GM18498 (cell line): Measurements from ENCODE around the gene EIF4G2.
A peak's percentile ranks its signal among the peaks of the same experiment; 100 is the strongest.

Experiments
- ATAC-seq: cut with Tn5 transposase; IDR thresholded peaks from one replicate; pipeline ENCODE4 v1.9.1; 2021; ENCODE audit warnings: mild to moderate bottlenecking, moderate library complexity; ENCODE audit not compliant: unreplicated experiment

EIF4G2 gene

DNA sequence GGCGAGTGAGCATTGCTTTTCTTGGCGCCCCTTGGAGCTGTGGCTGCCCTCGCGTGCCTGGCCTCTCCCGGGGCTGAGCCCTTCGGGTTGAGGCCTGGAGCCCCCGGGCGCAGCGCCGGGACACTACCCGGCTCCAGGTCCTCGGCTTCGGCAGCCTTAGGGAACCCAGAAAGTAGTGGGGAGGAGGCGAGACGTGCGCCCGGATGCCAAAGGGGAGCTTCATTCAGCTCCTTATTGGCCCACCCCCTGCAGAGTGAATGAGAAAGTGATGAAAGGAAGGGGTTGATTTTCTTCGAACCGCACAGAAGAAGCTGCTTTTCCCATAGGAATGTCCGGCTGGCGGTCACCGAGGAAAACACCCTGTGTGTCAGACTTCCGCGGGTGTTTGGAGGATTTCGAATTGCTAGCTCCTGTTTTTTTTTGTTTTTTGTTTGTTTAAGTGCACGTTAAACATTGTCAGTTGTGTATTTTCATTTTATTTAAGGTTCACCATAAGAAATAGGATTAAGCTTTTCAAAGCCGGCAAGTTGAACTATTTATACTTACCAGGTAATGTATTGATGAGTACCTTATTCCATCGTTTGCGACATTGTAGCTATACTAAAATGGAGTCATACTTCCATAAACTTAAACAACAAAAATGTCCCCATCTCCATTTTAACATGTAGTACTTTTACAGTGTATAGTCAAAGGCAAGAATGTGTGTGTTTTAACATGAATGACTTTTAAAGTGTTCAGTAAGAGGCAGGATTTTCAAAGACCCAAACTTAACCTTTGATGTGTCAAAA is 841 bp upstream of the EIF4G2 start:
- peak; percentile 26 for ATAC-seq

DNA sequence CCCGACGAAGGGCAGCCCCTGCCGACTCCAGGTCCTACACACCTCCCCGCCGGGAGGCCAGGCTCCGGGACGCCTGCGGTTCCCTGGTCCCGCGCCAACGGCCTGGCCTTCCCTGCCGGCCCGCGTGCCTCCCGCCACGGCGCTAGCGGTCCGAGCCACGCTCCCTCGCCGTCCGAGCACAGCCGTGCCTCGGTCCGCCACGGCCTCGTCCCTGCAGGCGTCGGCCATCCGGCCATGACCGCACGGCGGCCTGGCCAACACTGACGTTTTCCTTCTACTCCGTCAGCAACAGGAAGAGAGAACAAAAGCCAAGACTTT is 532 bp downstream of the EIF4G2 start:
- peak; percentile 18 for ATAC-seq

DNA sequence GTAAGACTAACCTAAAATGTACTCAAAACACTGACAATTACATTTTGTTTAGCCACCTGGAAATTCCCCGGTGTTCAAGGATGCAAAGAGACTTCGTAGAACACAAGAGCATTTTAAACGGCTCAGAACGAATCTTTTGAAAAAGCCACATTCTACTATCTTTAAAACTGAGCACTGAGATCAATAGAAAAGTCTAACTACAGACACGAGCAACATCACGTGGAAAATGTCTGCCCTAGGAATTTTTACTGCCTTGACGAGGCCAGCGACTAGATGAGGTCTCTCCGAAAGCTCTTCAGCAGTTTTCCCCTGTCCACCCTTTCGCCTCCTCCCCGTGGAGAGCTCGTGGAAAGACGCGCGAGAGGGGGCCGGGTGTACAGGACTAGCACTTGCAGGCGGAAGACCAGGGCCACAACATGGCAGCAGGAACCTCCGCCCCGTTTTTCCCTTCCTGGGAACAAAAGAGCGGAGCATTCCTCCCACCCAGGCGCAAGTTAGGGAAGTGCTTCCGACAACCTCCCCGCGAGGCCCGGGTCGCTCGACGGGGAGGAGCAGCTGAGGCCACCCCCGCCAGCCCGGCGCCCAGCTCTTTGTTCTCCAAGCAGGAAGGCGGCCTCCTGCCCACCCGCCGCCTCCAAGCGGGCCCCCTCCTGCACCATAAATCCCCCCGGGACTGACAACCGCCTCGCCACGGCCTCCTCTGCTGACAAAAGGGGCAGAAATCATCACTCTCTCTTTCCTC is 1.1 kb downstream of the EIF4G2 start:
- ATAC-seq = peak; percentile 1

DNA sequence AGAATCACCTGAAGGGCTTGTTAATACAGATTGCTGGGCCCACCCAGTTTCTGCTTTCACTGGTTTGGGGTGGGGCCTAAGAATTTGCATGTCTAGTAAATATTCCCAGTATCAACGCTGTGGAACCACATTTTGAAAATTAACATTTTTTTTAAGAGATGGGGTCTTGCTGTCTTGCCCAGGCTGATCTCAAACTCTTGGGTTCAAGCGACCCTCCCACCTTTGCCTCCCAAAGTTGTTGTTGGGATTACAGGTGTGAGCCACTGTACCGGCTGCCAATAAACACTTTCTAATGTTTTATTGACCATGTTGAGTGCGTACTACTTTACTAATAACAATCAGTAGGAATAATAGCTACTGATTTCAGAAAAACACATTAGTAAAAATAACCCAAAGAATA is 2.5 kb downstream of the EIF4G2 start:
- no peak for ATAC-seq

DNA sequence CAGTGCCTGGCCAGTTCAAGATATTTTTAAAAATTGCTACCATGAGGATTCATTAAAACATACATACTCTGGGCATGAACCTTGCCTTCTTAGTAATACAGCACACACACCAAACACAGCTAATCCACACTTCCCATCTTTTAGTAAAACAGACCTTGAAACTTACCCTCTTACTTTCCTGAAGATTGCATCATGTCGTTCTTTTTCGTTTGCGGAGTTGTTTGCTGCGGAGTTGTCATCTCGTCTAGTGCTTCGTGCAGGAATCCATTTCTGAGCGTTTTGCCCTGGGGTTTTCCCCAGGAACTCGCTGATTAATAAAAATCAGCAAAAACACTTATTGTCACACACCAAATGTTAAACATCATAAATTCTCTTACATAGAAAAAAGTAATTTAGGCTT is 3.0 kb downstream of the EIF4G2 start:
- ATAC-seq = no peak

DNA sequence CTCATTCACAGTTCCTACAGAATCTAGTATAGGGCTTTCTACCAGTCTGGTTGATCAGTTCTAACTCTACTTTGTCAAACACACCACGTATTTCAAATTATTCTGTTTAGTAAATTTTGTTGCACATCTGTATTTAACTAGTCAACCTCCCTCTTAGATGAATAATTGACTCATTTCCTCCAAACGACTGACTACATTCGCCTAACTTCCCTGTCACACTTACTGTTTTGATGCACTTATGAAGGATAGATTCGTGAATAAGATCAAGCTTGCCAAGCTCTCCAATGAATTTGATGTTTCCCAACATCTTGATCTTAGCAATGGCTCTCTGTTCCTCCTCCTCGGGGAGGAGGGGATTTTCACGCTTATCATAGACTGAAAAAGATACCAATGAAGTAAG is 5.0 kb downstream of the EIF4G2 start:
- no peak for ATAC-seq

DNA sequence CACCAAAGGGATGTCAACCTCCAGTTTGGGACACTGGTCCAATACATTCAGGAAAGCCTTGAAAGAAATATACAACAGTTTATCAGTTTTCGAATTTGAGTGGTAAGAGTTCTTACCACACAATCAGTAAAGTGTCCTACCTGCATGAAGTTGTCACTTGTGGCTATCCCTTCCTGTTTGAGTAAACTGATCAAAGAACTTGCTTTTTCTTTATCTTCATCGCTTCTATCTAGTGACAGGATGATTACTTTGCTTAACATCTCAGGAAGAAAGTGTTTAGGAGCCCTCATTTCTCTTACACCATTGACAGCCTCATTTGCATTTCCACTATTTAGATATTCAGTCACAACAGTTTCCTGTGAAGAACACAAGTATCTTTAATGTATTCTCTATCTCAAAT is 8.4 kb downstream of the EIF4G2 start:
- no peak for ATAC-seq

DNA sequence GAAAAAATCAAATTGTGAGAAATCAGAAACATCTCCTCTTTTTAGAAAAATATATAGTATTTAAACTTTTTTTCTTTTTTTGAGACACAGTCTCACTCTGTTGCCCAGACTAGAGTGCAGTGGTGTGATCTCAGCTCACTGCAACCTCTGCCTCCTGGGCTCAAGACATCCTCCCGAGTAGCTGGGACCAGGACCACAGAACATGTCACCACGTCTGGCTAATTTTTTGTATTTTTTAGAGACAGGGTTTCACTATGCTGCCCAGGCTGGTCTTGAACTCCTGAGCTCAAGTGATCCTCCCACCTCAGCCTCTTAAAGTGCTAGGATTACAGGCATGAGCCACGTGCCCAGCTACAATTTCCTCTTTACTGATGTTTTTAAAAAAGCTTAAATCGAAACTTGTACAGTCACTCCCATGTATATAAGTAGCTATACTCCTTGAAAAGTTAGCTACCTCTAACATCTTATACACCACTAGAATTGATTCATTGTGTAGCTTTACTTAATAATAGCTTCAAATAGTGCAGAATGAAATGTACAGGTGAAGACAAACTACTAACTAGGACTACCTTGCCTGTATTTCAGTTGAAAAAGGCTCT is 10.3 kb downstream of the EIF4G2 start:
- no peak for ATAC-seq

DNA sequence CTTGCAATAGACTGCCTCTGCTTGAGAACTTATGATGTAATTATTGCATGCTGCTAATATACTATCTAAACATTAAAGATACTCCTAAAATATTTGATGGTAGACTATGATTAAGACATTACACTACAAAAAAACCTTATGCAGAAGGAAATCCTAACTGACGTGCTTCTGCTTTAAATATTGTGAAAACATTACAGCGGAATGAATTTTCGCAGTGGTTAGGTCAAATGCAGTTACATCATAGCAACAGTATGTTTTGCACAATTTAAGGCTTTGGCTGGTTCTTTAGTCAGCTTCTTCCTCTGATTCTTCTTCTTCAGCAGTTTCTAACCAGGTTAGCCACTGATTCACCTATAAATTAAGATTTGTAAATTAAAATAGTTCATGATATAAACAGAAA is 11.2 kb downstream of the EIF4G2 start:
- no peak for ATAC-seq

DNA sequence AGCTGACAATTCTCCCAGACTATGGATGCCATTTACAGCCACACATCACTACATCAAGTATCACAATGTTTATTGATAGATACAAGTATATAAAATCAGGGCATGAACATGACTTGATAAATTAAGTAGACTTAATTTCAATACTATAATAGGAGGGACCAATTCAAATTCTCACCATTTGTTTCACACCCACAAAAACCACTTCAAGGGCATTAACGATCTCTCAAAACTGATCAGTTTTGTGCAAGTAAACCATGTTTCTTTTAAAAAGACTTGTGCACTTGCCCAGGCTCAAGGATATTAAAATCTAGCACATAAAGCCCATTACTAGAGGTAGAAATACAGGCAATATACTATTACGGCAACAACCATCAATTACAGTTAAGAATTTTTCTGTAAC is 11.7 kb downstream of the EIF4G2 start:
- no peak for ATAC-seq

DNA sequence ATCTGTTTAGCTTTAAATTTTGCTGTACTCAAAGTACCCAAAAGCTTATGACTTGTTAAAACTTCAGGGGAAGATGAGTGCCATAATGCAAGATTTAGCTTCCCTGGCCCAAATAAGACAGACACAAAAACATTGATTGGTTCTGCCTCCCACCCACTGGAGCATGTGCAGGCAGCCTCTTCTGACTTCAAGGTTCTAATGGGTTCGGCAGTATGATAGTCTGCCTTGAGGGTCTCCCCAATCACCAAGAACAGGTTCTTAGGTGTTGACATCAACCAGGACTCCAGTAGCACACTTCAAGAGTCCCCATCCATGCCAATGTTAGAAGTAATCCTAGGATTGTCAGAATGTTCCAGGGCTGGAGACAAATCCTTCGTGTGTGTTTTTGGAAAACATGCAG is 12.5 kb downstream of the EIF4G2 start:
- no peak for ATAC-seq

DNA sequence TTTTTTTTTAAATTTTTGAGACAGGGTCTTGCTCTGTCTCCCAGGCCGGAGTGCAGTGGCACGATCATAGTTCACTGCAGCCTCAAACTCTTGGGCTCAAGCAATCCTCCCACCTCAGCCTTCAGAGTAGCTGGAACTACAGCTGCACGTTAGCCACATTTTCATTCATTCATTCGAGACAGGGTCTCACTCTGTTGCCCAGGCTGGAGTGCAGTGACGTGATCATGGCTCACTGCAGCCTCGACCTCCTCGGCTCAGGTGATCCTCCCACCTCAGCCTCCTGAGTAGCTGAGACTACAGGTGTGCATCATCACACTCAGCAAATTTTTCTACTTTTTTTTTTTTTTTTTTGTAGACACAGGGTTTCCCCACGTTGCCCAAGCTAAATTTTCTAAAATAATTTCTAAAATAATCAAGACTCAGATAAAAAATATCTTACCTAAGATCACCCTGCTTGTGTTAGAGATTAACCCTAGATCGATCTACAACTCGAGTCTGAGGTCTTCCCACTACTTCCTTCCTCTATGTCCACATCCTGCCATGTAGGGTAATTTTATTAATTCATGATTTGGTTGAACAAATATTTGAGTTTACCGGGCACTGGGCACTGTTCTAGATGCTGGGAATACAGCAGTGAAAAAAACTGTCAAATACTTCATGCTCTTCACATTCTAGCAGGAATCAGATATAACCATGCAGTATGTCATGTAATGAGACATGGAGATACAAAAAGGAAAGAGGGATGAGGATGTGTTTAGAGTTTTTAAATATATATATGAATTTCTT is 15.1 kb downstream of the EIF4G2 start:
- ATAC-seq = no peak

DNA sequence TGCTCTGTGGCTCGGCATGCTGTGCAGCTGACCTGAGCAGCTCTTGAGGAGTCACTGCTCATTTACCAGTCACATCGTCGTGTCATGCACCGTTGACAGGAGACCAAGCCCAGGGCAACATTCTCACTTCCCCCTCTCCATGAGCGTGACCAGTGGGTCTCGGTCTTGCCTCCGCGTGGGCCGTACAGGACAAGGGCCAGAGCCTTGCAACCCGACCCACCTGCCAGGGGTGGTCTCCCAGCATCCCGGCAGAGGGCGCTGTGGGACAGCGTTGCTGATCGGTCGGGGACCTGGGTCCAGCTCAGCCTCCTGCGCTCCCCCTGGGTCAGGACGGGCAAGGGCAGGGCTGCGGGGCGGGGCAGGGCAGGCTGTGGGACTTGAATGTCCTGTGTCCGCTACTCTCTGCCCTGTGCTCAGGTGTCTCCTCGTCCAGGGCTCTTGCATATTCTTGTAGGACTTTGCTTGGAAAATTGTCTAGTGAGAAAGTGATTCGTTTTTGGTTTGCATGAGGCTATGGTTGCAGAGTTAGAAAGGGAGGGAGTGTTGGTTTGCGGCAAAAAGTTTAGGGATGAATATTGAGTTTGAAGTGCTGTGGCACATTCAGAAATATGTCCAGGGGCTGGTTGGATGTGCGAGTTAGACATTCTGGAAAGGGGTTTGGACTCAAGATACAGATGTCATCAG is 16.2 kb downstream of the EIF4G2 start:
- peak; percentile 91 for ATAC-seq

DNA sequence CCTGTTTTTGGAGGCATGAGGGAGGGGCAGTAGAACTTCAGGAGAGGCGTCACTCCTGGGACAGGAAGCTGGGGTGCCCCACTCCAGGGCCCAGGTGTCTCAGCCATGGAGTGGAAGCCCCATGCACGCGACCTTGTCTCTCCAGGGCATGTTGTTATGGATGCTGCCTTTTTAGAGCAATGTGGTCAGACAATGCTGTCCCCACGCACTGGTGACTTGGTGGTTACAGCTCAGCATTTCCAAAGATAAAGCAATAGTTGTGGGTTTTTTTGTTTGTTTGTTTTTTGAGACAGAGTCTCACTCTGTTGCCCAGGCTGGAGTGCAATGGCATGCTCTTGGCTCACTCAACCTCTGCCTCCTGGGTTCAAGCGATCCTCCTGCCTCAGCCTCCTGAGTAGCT is 22.3 kb downstream of the EIF4G2 start:
- ATAC-seq = no peak

DNA sequence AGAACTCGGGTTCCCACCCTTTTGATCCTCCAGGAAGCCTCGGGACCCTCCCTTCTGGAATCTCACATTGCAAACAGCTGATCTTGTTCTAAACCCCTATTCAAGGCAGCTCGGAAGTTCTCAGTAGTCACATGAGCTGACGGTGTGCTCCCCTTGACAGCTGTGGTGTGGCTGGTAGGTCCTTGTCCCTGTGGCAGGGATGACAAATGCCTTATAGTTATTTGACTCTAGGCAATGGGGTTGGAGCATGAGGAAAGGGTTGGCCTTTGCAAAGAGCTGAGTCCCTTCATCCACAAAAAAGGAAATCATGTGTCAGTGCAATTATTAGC is 23.6 kb downstream of the EIF4G2 start:
- ATAC-seq = no peak

DNA sequence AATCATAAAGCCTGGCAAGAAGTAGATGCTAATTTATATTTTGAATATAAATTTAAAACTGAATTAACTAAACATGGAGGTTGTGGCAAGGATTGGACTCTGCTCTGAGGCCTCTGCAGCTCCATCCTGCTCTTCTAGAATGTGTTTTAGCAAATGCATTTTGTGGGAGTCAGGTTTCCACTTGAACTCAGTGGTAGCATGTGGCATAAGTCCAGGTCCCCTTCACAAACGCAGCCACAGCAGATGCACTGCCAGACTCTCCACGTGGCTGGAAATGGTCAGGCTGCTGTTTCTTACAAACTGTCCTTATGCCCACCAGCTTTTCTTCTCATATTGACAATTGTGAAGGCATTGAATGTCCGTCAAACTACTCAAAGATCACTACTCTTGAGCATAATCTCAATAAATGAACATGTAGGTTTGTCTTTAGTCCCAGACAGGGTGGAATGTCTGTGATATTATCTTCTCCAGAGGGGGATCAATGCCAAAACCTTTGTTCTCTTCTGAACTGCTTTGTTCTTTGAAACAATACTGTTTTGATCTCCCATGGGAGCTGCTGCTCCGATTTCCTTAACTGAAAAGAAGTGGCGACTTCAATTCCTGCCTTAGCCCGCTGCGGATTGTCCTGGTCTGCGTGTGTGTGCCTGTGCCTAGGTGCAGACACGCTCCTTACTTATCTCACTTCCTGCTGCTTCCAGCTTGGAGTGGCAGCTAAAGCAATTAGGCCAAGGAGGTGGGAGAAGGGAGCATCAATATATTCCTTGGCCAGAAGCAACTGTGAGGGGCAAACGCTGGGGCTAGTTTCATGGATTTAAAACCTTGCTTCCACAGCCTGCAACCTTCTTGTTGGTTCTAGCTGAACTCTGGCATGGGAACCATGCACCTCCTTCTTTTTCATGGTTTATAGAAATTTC is 24.2 kb downstream of the EIF4G2 start:
- no peak for ATAC-seq

DNA sequence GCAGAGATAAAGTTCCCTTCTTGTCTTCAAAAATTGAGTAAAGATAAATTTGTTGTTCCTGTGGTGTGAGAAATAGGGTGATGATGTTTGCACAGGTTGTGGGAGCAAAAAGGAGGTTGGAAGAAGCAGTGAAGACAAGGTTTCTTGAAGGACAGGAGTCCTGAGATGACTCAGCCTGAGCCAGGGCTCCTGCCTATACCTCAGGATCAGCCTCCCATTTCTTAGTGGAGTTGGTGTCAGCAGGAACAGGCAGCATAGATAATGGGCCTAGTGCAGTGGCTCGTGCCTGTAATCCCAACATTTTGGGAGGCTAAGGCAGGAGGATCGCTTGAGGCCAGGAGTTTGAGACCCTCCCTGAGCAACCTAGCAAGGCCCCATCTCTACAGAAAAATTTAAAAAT is 28.7 kb downstream of the EIF4G2 start:
- no peak for ATAC-seq

DNA sequence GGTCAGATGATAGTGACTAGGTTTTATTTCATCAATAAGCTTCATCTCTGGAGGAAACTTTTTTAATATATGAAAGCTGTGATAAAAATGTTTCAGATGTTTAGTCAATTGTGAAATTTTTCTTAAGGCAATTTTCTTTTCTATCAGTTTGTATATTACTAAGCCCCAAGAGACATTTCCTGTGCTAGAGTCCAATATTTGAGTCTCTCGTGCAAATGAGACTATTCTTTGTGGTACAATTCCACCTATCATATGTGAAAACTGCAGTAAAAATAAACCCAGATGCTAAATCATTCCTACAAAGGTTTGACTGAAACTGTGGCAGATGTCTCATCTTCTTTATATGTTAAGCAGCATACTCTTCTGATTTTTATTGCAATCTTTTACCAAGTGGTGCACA is 29.6 kb downstream of the EIF4G2 start:
- ATAC-seq = no peak

DNA sequence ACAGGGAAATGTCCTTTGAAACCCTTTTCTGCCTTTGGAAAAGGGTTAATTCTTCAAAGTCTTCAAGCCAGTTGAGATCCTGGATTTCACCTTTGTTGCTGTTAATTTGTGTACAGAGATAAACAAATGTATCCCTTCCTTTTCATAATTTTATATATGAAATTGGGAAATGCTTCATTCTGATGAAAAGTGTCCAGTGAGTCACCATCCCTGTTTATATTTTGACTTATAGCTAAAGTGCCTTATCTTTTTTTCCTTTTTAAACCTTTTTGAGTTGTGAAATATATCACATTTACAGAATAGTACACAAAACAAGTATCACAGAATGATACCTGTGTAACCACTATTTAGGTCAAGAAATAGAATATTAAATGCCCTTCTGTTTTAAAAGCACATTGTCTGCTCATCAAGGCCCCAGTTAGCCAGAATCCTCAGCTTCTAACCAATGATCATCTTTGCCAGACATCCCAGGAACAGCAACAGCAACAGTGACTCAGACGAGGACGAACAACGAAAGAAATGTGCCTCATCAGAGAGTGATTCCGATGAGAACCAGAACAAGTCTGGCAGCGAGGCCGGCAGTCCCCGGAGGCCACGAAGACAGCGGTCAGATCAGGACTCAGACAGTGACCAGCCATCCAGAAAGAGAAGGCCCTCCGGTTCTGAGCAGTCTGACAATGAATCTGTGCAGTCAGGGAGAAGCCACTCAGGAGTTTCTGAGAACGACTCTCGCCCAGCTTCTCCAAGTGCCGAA is 30.3 kb downstream of the EIF4G2 start:
- ATAC-seq = no peak
